Stimulated activated CD4-positive, alpha-beta T cell treated with anti-CD3 and anti-CD28 coated beads, Interleukin-2, amount 100 ng/mL, for 24 hours (primary cell): Measurements from ENCODE around the gene KSR1.
"Not testable (repeated sequence)": the region's sequence is repeated elsewhere in the genome, so short reads cannot be mapped to it uniquely, and the experiment has no call there.

ENCODE experiments used
- DNase-seq, 2 donors: peaks; one replicate each; pipeline ENCODE4 v3.0.0-alpha.2; 2020

KSR1 gene

GRCh38 chr17:27427166-27427862 is 28.9 kb upstream of the KSR1 start:
- DNase-seq, result not testable (repeated sequence)

GRCh38 chr17:27428781-27429505 is 27.3 kb upstream of the KSR1 start:
- DNase-seq, result no peak

GRCh38 chr17:27429666-27430382 is 26.4 kb upstream of the KSR1 start:
- no peak for DNase-seq

GRCh38 chr17:27430383-27430840 is 25.8 kb upstream of the KSR1 start:
- DNase-seq, result no peak

- peak in 1 of 2 donors; percentile 15 for DNase-seq
Measured at GRCh38 chr17:27430882-27431491, 25.3 kb upstream of the KSR1 start.

- DNase-seq, result no peak
Measured at GRCh38 chr17:27433521-27433920, 22.7 kb upstream of the KSR1 start.

- DNase-seq, result not testable (repeated sequence)
Measured at GRCh38 chr17:27435431-27436070, 20.7 kb upstream of the KSR1 start.

GRCh38 chr17:27438348-27438998 is 17.8 kb upstream of the KSR1 start:
- DNase-seq, result no peak

- no peak for DNase-seq
Measured at GRCh38 chr17:27439342-27439741, 16.9 kb upstream of the KSR1 start.

- no peak for DNase-seq
Measured at GRCh38 chr17:27442702-27443101, 13.5 kb upstream of the KSR1 start.

- DNase-seq, result no peak
Measured at GRCh38 chr17:27443491-27443890, 12.8 kb upstream of the KSR1 start.

- DNase-seq, result no peak
Measured at GRCh38 chr17:27445971-27446370, 10.3 kb upstream of the KSR1 start.

- DNase-seq, result no peak
Measured at GRCh38 chr17:27446569-27447301, 9.5 kb upstream of the KSR1 start.

GRCh38 chr17:27448534-27448933 is 7.7 kb upstream of the KSR1 start:
- DNase-seq, result not testable (repeated sequence)

GRCh38 chr17:27449541-27449940 is 6.7 kb upstream of the KSR1 start:
- no peak for DNase-seq

GRCh38 chr17:27449988-27450387 is 6.3 kb upstream of the KSR1 start:
- DNase-seq, result no peak

GRCh38 chr17:27450416-27450815 is 5.8 kb upstream of the KSR1 start:
- DNase-seq, result no peak

- DNase-seq, result no peak
Measured at GRCh38 chr17:27451906-27452305, 4.3 kb upstream of the KSR1 start.

- no peak for DNase-seq
Measured at GRCh38 chr17:27452828-27453227, 3.4 kb upstream of the KSR1 start.

- DNase-seq, result no peak
Measured at GRCh38 chr17:27453471-27453870, 2.8 kb upstream of the KSR1 start.

GRCh38 chr17:27454089-27454488 is 2.2 kb upstream of the KSR1 start:
- no peak for DNase-seq
